ENCODE results near the gene SLC6A20.

SLC6A20 gene

GRCh38 chr3:45842851-45843625 lies 46.7 kb upstream of the SLC6A20 start:
- TF ChIP-seq ZNF777 (tag by site-specific recombination; IDR thresholded peaks at IDR 0.05; ENCODE audit: borderline replicate concordance) (no peak), ZNF335 (tag by site-specific recombination; conservative IDR thresholded peaks at IDR 0.05) (no peak), AEBP2 (tag by site-specific recombination; IDR thresholded peaks at IDR 0.05; ENCODE audit: borderline replicate concordance) (no peak), ZNF624 (tag by site-specific recombination; IDR thresholded peaks at IDR 0.05) (no peak), ZNF529 (tag by site-specific recombination; IDR thresholded peaks at IDR 0.05; ENCODE audit: insufficient replicate concordance) (no peak), ZNF169 (tag by site-specific recombination; IDR thresholded peaks at IDR 0.05) (no peak)
- Histone ChIP-seq H3K27ac (ENCODE audit: extremely low read depth, low read depth, low read length) (no peak overlapping the region), H3K9me3 (ENCODE audit: control insufficient read depth, insufficient read depth, low read depth, low read length) (no peaks in the 10 kb centered on the region), H3K4me3 (ENCODE audit: low read depth, low read length) (no peak overlapping the region), H3K36me3 (ENCODE audit: control insufficient read depth in 2 of 2, insufficient read depth in 1 of 2, low read length in 2 of 2) (no peaks in the 10 kb centered on the region), H3K4me1 (ENCODE audit: control insufficient read depth, insufficient read depth, low read length) (no peaks in the 10 kb centered on the region)
- ChIA-PET CTCF (interaction anchor here (0.7 to 1.2 kb wide), 3 partner anchors 40 to 236 kb away, joined by 3 to 6 read pairs (median 3); no protein-coding TSS in a partner anchor), POLR2A (no interaction called here)

GRCh38 chr3:45841757-45842491 lies 45.6 kb upstream of the SLC6A20 start, which contains the start of gene LZTFL1:
LZTFL1 (minus strand) TSS chr3:45842119; CDS start chr3:45841991, 128 bp downstream.
- Histone ChIP-seq H3K9me3 (ENCODE audit: control insufficient read depth, insufficient read depth, low read depth, low read length) (no peaks in the 10 kb centered on the region), H3K36me3 (ENCODE audit: control insufficient read depth in 2 of 2, insufficient read depth in 1 of 2, low read length in 2 of 2) (no peaks in the 10 kb centered on the region), H3K4me3 (ENCODE audit: low read depth, low read length) (peak within 1 kb of the TSS; percentile 87), H3K27ac (ENCODE audit: extremely low read depth, low read depth, low read length) (no peak within 1 kb of the TSS), H3K4me1 (ENCODE audit: control insufficient read depth, insufficient read depth, low read length) (no peaks in the 10 kb centered on the region)
- CTCF ChIA-PET: interaction anchor here (0.6 to 1.0 kb wide), 4 partner anchors 12 to 87 kb away, joined by 3 to 4 read pairs (median 3); no protein-coding TSS in a partner anchor
- POLR2A ChIA-PET: no interaction called here
- TF ChIP-seq ZBTB8A (tag by site-specific recombination; IDR thresholded peaks at IDR 0.05) (no peak), ZNF214 (tag by site-specific recombination; IDR thresholded peaks at IDR 0.05; ENCODE audit: borderline replicate concordance) (no peak), ZNF366 (tag by site-specific recombination; conservative IDR thresholded peaks at IDR 0.05) (0 out of 2 replicates have a peak, but pooled peaks have one; percentile 13), ZBTB11 (tag by site-specific recombination; conservative IDR thresholded peaks at IDR 0.05; ENCODE audit: low read depth) (peak; percentile 36; the same call in 1 of the 2 replicates), KLF8 (tag by site-specific recombination; IDR thresholded peaks at IDR 0.05) (peak; percentile 54; the same call in 1 of the 2 replicates), ZNF416 (tag by site-specific recombination; IDR thresholded peaks at IDR 0.05) (no peak), ZEB2 (tag by site-specific recombination; IDR thresholded peaks at IDR 0.05) (no peak), PRDM4 (tag by site-specific recombination; IDR thresholded peaks at IDR 0.05) (no peak), ZNF350 (tag by site-specific recombination; IDR thresholded peaks at IDR 0.05) (no peak), ZNF692 (tag by site-specific recombination; IDR thresholded peaks at IDR 0.05) (peak; percentile 73), ZNF830 (tag by site-specific recombination; IDR thresholded peaks at IDR 0.05; ENCODE audit: low read depth) (no peak), GLIS2 (tag by site-specific recombination; IDR thresholded peaks at IDR 0.05) (no peak), ZNF792 (tag by site-specific recombination; IDR thresholded peaks at IDR 0.05) (no peak), ZBTB17 (tag by site-specific recombination; IDR thresholded peaks at IDR 0.05) (peak; percentile 95)

Data from HEK293 (cell line).